Measurements from ENCODE around the gene IL1RAPL2. TPM values are rescaled to one million over a fixed set of nuclear protein-coding genes. Genes with fewer than 3 reads are reported as not detected.

Gene IL1RAPL2
- total RNA-seq, 1 donor from 2014 or later, result not detected

- H3K4me3 ChIP-seq, result no peak overlapping the region
- intact Hi-C loops (cut with DNase I), result no loop called here
- no peaks in the 10 kb centered on the region for H3K9me3 ChIP-seq
- DNase-seq (no peak), ATAC-seq (no peak)
- H3K36me3 ChIP-seq, result no peaks in the 10 kb centered on the region
- no peak overlapping the region for H3K27ac ChIP-seq
- H3K4me1 ChIP-seq, result no peaks in the 10 kb centered on the region
- TF ChIP-seq, protein P1, sequence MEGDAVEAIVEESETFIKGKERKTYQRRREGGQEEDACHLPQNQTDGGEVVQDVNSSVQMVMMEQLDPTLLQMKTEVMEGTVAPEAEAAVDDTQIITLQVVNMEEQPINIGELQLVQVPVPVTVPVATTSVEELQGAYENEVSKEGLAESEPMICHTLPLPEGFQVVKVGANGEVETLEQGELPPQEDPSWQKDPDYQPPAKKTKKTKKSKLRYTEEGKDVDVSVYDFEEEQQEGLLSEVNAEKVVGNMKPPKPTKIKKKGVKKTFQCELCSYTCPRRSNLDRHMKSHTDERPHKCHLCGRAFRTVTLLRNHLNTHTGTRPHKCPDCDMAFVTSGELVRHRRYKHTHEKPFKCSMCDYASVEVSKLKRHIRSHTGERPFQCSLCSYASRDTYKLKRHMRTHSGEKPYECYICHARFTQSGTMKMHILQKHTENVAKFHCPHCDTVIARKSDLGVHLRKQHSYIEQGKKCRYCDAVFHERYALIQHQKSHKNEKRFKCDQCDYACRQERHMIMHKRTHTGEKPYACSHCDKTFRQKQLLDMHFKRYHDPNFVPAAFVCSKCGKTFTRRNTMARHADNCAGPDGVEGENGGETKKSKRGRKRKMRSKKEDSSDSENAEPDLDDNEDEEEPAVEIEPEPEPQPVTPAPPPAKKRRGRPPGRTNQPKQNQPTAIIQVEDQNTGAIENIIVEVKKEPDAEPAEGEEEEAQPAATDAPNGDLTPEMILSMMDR (IDR thresholded peaks at IDR 0.05), result no peak
- H3K27me3 ChIP-seq, result no peaks in the 10 kb centered on the region
These were observed 917.0 kb downstream of the IL1RAPL2 start for GRCh38 chrX:105483011-105483410.

GRCh38 chrX:105488716-105489115 lies 922.7 kb downstream of the IL1RAPL2 start:
- TF ChIP-seq, protein P1 (IDR thresholded peaks at IDR 0.05), result no peak
- no peak for ATAC-seq
- Histone ChIP-seq H3K27me3 (no peaks in the 10 kb centered on the region), H3K4me3 (no peak overlapping the region), H3K9me3 (no peaks in the 10 kb centered on the region), H3K4me1 (no peaks in the 10 kb centered on the region), H3K36me3 (no peaks in the 10 kb centered on the region), H3K27ac (no peak overlapping the region)
- no peak for DNase-seq
- intact Hi-C loops (cut with DNase I), result no loop called here

GRCh38 chrX:105495376-105495775 lies 929.4 kb downstream of the IL1RAPL2 start:
- TF ChIP-seq, protein P1 (IDR thresholded peaks at IDR 0.05), result no peak
- no peak overlapping the region for H3K4me3 ChIP-seq
- no peaks in the 10 kb centered on the region for H3K9me3 ChIP-seq
- no peaks in the 10 kb centered on the region for H3K27me3 ChIP-seq
- ATAC-seq, result no peak
- no peaks in the 10 kb centered on the region for H3K4me1 ChIP-seq
- intact Hi-C loops (cut with DNase I), result no loop called here
- no peak overlapping the region for H3K27ac ChIP-seq
- DNase-seq, result no peak
- no peaks in the 10 kb centered on the region for H3K36me3 ChIP-seq

GRCh38 chrX:105502336-105502735 lies 936.3 kb downstream of the IL1RAPL2 start:
- ATAC-seq (no peak), DNase-seq (no peak)
- TF ChIP-seq, protein P1 (IDR thresholded peaks at IDR 0.05), result no peak
- Histone ChIP-seq H3K27me3 (no peaks in the 10 kb centered on the region), H3K27ac (no peak overlapping the region), H3K9me3 (no peaks in the 10 kb centered on the region), H3K4me3 (no peak overlapping the region), H3K4me1 (no peaks in the 10 kb centered on the region), H3K36me3 (no peaks in the 10 kb centered on the region)
- intact Hi-C loops (cut with DNase I), result no loop called here

GRCh38 chrX:105515561-105515960 lies 949.6 kb downstream of the IL1RAPL2 start:
- no peaks in the 10 kb centered on the region for H3K9me3 ChIP-seq
- H3K27ac ChIP-seq, result no peak overlapping the region
- H3K36me3 ChIP-seq, result no peaks in the 10 kb centered on the region
- no peak overlapping the region for H3K4me3 ChIP-seq
- no peaks in the 10 kb centered on the region for H3K27me3 ChIP-seq
- intact Hi-C loops (cut with DNase I), result no loop called here
- ATAC-seq (no peak), DNase-seq (no peak)
- TF ChIP-seq, protein P1 (IDR thresholded peaks at IDR 0.05), result no peak
- H3K4me1 ChIP-seq, result no peaks in the 10 kb centered on the region

GRCh38 chrX:105526431-105526830 lies 960.4 kb downstream of the IL1RAPL2 start:
- Histone ChIP-seq H3K36me3 (no peaks in the 10 kb centered on the region), H3K9me3 (no peaks in the 10 kb centered on the region), H3K4me1 (no peaks in the 10 kb centered on the region), H3K4me3 (no peak overlapping the region), H3K27me3 (no peaks in the 10 kb centered on the region), H3K27ac (no peak overlapping the region)
- TF ChIP-seq, protein P1 (IDR thresholded peaks at IDR 0.05), result no peak
- intact Hi-C loops (cut with DNase I), result no loop called here
- ATAC-seq, result no peak
- DNase-seq, result no peak
